ENCODE results near the gene NFKBIZ.
"Not testable (repeated sequence)": the region's sequence is repeated elsewhere in the genome, so short reads cannot be mapped to it uniquely, and the experiment has no call there.

Gene NFKBIZ

GRCh38 chr3:101851850-101852714 is 2.8 kb downstream of the NFKBIZ start:
- no peak for DNase-seq

GRCh38 chr3:101852983-101853840 is 3.9 kb downstream of the NFKBIZ start:
- no peak for DNase-seq

- DNase-seq, result no peak
These were observed 4.7 kb downstream of the NFKBIZ start for GRCh38 chr3:101853982-101854381.

- no peak for DNase-seq
These were observed 5.4 kb downstream of the NFKBIZ start for GRCh38 chr3:101854608-101855304.

- DNase-seq, result no peak
These were observed 8.0 kb downstream of the NFKBIZ start for GRCh38 chr3:101857301-101857741.

- no peak for DNase-seq
These were observed 9.2 kb downstream of the NFKBIZ start for GRCh38 chr3:101858464-101859030.

GRCh38 chr3:101859882-101860448 is 10.7 kb downstream of the NFKBIZ start:
- no peak for DNase-seq

- no peak for DNase-seq
These were observed 12.0 kb downstream of the NFKBIZ start for GRCh38 chr3:101861212-101861788.

GRCh38 chr3:101861789-101862415 is 12.6 kb downstream of the NFKBIZ start:
- DNase-seq, result no peak

GRCh38 chr3:101862416-101863165 is 13.3 kb downstream of the NFKBIZ start:
- no peak for DNase-seq

- DNase-seq, result not testable (repeated sequence)
These were observed 15.6 kb downstream of the NFKBIZ start for GRCh38 chr3:101864926-101865325.

GRCh38 chr3:101865751-101866509 is 16.6 kb downstream of the NFKBIZ start:
- no peak for DNase-seq

- DNase-seq, result no peak
These were observed 18.2 kb downstream of the NFKBIZ start for GRCh38 chr3:101867511-101867910.

- no peak for DNase-seq
These were observed 18.7 kb downstream of the NFKBIZ start for GRCh38 chr3:101867996-101868395.

- DNase-seq, result no peak
These were observed 19.5 kb downstream of the NFKBIZ start for GRCh38 chr3:101868534-101869464.

GRCh38 chr3:101870138-101870537 is 20.8 kb downstream of the NFKBIZ start:
- DNase-seq, result no peak

GRCh38 chr3:101873619-101874018 is 24.3 kb downstream of the NFKBIZ start:
- no peak for DNase-seq

- DNase-seq, result no peak
These were observed 26.8 kb downstream of the NFKBIZ start for GRCh38 chr3:101876142-101876541.

- no peak for DNase-seq
These were observed 29.3 kb downstream of the NFKBIZ start for GRCh38 chr3:101878589-101878988.
